ENCODE results near the gene CDH23.

CDH23 gene

DNA sequence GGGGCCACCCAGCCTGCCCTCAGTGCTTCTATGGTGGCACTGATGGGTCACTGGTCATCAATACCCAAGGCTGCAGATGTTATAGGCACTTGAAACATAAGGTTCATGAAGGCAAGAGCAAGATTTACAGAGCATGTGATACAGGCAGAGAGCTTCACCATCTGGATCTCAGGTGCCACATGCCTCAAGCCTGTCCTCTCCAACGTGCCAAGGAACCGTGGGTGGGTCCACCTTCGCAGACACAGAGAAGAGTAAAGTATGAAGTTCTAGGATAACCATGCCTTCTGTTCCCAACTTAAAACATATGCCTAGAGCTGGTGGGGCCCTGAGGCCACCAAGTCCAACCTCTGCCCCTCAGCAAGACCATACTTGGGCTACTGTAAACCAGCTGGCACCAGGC lies 26.7 kb upstream of the CDH23 start:
- DNase-seq: no peak

DNA sequence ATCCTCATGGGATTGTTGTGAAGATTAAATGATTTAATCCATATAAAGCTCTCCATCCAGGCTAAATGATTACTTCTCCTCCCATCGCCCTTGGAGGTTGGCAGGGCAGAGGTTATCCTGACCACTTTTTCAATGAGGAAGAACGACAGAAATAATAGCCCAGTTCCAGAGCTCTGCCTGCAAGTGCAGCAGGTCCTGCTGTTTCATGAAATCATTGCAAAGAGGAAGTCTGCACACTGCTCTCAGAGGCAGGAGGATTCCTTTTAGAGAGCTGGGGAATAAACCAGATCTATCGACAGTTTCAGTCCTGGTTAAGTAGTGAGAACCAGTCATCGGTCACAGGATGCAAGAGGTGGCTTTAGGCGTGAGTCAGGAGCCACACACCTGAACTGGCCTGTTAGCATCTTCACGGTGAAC lies 25.0 kb upstream of the CDH23 start:
- no peak for DNase-seq

DNA sequence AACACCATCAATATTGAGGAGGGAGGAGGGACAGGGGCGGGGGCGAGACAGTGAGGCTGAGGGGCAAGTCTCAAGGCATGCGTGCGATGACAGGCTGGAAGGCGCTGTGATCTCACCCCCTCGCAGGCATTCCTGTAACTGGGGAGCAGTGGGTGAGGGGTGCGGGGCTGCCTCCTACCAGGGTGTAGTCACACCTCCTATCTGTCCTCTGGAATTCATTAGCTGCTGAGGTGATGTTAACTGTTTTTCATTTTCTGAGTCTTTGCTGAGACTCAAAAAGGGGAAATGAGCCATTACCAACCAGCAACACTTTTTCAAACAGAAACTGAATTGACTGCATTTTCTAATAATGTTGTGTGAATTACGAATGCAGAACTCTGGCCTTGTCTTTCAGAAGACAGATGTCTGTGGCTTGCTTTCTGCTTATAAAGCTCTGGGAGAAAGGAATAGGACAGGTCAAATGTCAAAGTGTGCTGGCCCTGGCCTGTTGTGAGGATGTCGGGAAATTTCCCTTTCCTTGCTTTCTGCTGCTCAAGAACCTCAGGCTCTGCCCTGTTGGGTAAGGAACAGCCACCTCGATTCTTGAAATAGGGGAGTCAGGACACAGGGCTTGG lies 23.7 kb upstream of the CDH23 start:
- no peak for DNase-seq

DNA sequence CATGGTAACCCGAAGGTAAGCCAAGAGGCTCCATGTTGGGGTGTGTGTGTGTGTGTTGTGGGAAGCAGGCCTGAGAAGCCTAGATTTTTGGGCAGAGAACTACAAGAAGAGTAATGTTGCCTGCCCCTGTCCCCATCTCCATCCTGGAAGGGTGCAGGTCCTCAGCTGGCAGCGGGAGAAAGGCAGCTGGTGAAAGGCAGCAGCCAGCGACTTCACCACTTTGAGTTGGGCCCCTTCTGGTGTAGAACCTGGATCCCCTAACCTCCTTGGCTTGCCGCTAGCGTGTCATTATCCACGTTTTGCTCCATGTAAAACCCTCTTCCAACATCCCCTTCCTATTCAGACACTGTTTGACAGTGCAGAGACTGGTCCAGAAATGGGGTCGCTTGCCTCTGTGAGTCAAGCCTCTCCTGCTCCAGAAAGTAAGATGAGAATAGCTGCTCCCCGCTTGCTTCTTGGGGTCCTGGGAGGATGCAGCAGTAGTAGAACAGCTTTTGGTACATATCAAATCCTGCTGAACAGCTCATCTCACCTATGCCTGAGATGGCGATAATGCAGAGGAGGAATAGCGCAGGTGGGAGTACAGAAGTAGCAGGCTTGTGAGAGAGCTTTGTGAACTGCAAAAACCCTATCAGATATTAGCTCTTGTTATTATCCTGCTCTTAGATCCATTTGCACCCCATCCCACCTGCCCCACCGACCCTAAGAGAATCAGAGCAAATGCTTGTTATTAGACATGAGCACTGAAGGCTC lies 22.1 kb upstream of the CDH23 start:
- DNase-seq: no peak

DNA sequence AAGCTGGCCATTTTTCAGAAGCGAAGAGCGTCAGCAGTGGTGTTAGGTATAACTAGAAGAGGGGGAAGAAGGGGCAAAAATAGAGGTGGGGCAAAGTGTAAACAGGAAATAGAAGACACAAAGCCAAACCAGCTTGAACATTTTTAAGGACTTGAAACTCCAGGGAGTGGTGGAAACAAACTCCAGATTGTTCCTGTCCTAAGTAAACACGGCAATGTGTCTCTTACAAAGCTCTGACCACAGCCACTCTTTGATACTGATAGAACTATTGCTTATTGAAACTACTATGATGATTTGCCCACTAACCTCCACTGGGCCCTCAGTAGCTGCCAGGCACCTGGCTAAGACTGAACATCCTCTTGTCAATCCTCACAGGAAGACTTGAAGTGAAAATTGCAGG lies 20.8 kb upstream of the CDH23 start:
- no peak for DNase-seq

DNA sequence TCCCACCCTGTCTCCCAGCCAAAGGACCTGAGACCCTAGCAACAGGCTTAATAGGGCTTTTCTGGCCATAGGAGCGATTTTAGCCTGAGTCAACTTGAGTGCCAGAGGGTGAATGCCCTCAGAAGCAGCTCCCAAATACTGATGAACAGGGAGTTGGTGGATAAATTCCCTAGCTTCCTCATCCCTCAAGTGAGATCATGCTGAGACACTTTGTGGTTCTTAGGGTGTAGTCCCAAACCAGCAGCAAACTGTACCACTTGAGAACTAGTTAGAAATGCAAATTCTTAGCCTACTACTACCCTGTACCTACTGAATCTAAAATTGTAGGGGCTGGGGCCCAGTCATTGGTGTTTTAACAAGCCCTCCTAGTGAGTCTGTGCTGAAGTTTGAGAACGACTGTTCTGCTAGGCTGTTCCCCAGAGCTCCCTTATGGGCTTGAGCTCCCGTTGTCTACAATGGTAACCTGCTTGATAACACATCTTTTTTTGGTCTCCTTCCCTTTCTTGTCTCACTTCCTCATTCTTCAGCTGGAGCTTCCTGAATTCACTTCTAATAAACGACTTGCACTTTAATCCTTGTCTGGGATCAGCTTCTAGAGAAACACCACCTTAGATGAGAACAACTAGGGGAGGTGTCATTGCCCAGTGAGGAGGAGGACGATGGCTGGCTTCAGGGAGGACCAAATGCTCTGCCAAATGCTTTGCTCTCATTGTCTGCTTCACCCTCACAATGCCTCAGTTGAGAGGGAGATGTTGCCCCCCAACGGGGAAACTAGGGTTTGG lies 18.2 kb upstream of the CDH23 start:
- no peak for DNase-seq

DNA sequence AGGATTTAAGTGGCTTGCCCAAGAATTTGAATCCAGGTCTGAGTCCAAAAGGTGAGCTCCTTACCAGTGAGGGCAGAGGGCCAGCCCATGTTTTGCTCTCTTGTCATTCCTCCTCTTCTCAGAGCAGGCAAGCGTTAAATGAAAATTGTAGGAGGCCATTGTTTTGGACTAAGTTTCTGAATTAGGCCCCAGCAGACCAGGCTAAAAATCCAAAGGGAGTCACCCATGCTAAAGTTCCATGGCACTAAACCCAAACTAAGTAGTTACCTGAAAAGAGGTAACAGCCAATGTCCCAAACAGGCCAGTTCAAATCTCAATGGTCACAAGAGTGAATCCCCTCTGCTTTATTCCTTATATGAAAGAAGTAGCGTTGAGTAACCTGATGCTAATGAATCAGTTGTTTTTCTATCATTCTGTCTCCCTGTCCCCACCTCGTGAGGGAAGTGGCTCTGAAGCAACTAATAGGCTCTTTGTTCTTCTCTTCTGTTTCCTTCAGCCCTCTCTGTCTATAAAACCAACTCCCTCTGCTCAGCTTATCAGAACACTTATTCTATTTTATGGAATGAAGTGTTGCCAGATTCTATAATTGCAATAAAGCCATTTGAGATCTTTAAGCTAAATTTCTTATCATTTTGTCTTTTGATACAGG lies 17.5 kb upstream of the CDH23 start:
- DNase-seq: no peak

DNA sequence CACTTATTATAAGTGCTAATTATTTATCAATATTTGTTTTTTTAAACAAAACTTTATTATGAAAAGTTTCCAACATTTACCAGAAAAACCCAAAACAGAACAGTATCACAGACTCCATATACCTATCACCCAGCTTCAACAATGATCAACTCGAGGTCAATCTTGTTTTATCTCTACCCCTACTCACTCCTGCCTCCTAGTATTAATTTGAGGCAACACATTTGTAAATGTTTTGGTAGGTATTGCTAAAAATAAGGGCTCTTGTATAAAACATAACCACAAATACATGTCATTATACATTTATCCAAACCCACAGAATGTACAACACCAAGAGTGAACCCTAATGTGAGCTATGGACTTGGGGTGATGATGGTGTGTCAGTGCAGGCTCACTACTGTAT lies 15.9 kb upstream of the CDH23 start:
- DNase-seq: no peak

DNA sequence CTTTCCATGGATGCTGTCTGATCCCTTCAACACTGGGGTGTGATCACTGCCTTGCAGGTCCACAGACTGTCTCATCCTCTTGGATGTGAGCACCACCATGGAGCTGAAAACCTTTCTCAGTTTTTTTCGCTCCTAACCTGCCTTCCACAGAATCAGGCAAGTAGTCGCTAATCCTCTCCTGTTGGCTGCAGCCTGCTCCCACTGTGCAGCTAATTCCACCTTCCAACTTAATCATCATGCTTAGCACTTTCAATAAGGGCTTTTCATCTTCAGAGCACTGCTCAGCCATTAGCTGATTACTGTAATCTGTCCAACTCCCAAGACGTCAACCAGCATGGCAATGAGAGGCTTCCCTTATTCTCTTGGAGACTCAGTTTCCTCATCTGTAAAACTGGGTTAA lies 15.1 kb upstream of the CDH23 start:
- no peak for DNase-seq

DNA sequence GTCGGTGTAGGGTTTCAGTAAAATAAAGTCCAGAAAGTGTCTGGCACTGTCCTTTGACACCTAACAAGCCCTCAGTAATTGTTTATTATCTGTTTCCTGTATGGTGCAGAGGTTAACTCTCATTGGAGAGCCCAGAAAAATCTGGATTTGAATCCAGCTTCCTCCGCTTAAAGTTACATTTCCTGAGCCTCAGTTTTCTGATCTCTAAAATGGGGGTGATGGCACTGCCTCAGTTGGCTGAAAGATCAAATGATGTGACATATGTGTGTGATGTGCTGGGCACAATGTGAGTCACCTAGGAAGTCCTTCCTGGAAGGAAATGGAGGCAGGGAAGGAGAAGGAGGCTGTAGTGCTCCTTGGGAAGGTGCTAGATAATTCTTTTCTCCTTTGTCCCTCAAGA lies 14.7 kb upstream of the CDH23 start:
- DNase-seq: no peak

DNA sequence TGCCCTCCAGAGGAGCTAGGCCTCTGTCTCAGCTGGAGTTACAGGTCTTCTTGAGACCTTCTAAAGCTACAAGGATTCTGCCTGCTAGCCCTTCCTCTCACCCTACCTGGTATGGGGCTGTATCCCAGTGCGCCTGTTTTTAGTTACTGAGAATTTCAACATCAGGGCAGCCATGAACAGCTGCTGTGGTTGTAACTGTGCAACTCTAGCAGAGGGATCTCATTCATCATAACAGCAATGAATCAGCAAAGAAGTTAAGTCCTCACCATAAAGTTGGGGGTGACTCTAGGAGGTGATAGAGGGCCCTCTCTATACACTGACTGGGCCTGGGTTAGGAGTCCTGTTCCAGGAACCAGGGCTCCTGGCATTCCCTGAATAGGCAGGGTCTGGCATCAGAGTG lies 14.0 kb upstream of the CDH23 start:
- no peak for DNase-seq

DNA sequence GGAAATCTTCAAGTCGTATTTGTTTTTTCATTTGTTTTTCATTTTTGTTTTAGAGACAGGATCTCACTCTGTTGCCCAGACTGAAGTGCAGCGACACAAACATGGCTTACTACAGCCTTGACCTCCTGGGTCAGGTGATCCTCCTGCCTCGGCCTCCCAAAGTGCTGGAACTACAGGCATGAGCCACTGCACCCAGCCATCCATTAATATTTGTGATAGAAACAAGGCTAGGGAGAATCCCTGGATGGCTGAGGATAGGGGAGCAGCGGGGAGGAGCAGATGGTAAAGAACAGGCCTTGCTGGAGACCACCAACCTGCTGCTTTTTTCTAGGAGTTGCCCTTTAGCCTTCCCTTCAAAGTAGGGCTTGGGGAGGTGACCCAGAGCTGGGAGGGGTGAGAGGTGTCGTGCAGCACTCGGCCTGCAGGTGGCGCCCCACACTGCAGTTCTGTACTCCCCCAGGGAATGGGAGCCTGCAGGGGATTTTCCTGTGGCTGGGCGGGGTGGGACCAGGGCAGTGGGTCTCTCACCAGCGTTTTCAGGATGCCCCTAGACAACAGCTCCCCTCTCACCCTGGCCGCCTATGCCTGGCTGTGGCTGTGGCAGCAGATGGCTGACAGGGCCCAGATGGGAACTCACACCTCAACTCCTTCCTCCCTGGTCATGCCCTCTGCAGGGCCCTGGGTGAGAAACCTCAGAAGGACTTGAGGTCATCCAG lies 12.6 kb upstream of the CDH23 start:
- DNase-seq: no peak

DNA sequence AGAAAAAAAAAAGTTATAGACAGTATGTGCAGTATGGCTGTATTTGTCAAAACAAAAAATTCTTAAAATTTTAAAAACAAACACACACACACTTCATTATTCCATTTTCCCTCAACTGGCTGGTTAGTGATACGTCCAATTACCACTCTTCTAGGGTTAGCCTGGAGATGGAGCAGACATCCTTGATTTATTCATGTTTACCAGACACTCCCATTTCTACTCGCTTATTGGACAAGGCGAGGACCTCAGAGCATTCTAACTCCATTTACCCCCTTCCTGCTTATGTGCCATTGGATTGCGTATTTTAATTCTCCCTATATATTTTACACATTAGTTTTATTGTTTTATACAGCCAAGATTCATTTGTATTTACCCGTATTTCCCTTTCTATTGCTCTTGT lies 8.5 kb upstream of the CDH23 start:
- no peak for DNase-seq

DNA sequence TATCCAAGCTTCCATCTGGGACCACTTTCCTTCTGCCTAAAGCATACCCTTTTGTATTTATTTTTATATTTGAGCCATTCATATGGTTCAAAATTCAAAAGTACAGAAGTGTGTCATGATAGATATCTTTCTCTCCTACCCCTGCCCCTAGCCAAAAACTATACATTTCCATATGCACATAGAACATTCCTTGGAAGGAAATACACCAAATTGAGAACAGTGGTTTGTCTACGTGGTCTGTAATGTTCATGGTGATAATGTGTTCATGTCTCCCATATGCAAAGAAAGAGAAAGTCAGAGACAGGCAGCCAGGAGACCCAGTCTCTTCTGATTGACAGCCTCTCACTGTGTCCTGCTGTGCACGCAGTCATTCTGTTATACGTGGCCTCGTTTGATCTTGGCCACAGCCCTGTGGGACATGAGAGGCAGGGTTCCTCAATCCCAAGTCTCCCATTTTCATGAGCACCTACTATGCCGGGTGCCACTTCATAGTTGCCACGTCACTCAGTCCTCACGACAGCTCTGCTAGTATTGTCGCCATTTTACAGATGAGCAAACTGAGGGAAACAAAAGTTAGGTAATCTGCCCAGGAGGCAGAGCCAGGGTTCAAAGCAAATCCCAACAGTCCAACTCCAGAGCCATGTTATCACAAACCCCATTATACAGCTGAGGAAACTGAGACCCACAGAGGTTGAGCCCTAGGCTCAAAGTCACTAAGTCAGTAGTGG lies 8.0 kb upstream of the CDH23 start:
- DNase-seq: no peak

DNA sequence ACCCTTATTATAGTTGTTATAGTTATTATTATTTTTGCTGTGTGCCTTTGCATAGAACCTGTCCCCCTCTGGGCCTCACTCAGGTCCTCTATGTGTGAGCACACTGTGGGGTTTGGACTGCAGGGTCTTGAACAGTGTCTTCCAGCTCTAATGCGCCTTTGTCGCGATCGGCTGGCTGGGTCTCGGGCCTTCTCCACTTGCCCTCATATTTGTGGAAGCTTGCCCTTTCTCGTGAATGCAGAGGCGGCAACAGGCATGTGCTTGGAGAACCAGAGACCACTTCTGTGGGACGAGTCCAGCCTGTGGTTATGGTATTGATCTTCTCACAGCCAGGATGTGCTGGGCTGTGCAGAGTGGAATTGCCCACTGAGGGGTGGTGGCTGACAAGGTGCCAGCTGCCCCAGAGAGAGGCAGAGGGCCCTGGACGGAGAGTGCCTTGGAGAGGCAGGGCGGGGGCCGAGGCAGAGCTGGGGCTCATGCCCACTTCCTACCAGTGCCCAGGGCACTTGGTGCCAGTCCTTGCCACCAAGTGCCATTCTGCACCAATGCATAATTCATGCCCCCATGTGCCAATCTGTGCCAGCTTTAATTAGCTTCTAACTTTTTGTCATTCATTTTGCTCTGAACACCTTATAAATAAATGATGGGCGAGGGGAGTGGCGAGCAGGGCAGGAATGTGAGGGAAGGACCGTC lies 6.8 kb upstream of the CDH23 start:
- no peak for DNase-seq

DNA sequence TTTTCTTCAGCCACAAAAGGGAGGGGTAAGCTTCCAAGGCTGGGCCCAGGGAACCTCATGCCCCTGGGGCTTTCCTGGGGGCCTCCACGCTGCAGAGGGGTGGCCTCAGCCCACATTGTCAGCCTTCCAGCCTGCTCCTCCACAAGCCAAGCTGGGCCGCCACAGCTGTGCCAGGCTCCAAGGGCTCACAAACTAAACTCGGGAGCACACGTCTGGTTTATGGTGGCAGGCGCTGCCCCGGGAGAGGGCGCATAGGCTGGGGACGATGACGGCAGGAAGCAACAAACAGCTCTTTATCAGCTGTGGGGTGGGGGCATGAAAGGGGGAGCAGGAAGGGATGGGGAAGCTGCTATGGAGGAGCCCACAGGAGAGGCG lies 6.3 kb upstream of the CDH23 start:
- DNase-seq: no peak

DNA sequence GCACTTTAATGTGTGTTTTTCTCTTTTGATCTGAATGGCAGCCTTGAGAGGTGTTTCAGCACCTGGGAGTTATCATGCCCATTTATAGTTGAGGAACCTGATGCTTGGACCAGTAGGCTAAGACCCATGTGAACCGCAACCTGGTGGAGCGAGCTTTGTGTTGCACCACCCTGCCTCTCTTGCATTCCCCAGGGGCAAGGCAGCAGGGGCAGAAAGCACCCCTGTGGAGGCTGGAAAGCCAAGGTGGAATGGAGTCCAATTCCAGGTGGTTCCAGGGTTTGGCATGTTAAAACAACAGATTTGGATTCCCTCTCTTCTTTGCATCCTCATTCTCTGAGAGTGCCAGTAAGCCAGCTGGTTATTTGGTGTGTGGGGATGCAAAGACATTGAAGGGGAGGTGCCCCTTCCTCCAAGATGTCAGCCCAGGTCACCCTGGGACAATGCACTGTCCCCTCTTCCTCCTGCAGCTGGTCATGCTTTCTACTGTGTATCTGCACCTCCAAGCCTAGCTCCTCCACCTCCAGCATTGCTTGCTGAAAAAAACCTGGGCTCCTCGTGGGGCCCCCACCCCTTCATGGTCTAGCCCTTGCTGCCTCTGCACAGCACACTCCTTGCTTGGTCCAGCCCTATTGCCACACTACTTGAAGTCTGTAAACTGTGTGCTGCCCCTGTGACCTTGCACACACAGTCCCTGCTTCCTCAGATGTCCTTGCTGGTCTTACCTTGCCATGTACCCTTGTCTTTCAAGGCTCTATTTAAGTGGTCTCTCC lies 5.6 kb upstream of the CDH23 start:
- DNase-seq: no peak

DNA sequence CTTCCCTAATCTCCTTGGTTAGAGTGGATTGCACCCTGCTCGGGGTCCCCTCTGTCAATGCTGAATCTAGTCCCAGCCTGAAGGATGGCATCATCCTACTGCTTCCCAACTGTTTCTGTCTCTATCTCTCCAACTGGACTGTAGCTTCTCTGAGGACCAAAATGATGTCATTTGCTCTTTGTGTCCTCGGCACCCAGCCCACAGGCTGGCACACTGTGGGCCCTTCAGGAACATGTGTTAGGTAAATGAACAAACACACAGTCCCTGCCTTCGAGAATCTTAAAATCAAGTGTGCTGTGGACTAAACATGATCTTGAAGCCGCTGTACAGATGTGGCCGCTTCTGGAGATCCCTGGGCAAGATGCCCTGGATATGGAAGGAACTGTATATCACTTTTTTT lies 5.0 kb upstream of the CDH23 start:
- DNase-seq: no peak

DNA sequence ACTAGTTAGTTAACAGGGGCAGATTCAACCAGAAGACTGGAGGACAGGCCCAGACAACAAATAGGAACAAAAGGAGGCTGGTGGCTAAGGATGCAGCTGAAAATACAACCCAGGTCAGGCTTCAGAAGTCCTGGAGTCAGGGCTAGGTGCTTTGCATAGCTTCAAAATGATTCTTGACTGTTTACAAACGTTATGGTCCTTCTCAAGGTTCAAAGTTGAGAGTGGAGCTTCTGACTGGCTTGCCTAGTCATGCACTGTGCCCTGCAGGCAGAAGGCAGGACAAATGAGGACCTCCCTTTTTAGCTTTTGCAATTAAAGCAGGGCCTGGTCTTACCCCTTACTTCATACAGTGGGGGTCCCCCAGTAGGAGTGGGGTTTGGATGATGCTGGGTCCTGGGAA lies 4.4 kb upstream of the CDH23 start:
- no peak for DNase-seq

DNA sequence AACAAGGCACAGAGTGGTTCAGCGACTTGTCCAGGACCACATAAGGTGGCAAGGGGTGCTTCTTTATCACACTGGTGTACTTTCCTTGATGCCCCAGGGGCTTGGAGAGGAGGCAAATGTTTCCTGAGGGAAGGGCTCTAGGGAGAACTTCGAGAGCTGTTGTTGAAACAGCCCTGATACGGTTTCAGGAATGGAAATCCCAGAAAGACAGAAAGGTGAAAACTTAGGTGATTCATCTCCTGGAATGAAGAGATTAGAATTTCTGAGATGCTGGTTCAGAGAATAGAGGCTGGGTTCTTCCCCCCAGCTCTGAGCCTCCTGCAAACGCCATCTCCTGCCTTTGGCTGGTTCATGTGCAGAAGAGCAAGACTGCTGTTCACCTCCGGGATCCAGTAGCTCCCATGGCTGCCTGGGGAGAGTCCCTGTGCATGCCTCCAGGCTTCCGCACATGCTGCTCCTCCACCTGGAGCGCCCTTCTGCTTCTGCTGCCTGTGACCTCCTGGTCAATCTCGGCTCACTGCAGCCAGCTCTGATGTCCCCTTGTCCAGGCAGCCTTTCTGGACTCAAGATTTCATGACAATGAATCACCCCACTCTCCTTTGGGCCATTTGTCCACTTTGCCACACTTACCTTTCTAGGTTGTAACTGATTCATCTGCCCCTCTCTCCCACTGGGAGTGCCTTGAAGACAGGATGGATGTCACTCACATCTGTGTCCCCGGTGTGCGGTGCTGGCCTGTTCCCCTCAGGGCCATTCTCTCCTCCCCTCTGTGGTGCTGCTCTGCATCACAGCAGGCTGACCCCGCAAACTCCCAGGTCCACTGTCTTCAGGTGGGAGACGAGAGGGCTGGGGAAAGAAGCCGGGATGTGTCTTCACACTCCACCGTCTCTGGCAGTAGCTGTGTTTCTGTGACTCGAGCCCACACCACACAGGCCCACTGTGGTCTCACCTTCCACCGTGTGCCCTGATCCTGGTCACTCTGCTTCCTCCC lies 3.6 kb upstream of the CDH23 start:
- no peak for DNase-seq

All from T1000 (cell line).